SK-N-MC (cell line): ENCODE measurements around the gene POU5F1.

ENCODE experiments used
- DNase-seq: peaks from one replicate; pipeline ENCODE4 v3.0.0-alpha.2; 2011; ENCODE audit warnings: low read depth, low spot score
- H3K27ac ChIP-seq: fragments of 200-600 bp; sonication (generic); 2 replicates; pipeline ENCODE4 v1.5.1; 2016; ENCODE audit warnings: mixed run types
- H3K36me3 ChIP-seq: fragments of 200-600 bp; sonication (generic); 2 replicates; pipeline ENCODE4 v1.6.1; 2017; ENCODE audit warnings: antibody characterized with exemption, low read length, mixed read lengths; ENCODE audit not compliant: insufficient read depth
- H3K4me3 ChIP-seq: fragments of 200-600 bp; sonication (generic); 2 replicates; pipeline ENCODE4 v1.5.1; 2016
- H3K9ac ChIP-seq: fragments of 200-600 bp; sonication (generic); 2 replicates; pipeline ENCODE4 v1.8.0; 2017; ENCODE audit warnings: mixed run types, mixed read lengths; ENCODE audit not compliant: insufficient read length
- H3K9me3 ChIP-seq: fragments of 200-600 bp; sonication (generic); 2 replicates; pipeline ENCODE4 v1.6.1; 2017; ENCODE audit warnings: low read depth, mild to moderate bottlenecking, antibody characterized with exemption, low read length, moderate library complexity, mixed read lengths
- EZH2 ChIP-seq: fragments of 200-600 bp; sonication (generic); IDR thresholded peaks from one replicate; pipeline ENCODE4 v1.6.1; 2017; ENCODE audit warnings: antibody characterized with exemption
- FOXP2 ChIP-seq: optimal IDR thresholded peaks from 2 replicates; pipeline ENCODE3; 2011; ENCODE audit warnings: mild to moderate bottlenecking, moderate library complexity; ENCODE audit not compliant: insufficient read depth; ENCODE audit errors: extremely low read length, control extremely low read depth
- POLR2AphosphoS5 ChIP-seq: IDR thresholded peaks from 2 replicates; pipeline ENCODE4 v1.6.1; 2012; ENCODE audit warnings: mild to moderate bottlenecking, low read depth, low read length, borderline replicate concordance

The POU5F1 gene

DNA sequence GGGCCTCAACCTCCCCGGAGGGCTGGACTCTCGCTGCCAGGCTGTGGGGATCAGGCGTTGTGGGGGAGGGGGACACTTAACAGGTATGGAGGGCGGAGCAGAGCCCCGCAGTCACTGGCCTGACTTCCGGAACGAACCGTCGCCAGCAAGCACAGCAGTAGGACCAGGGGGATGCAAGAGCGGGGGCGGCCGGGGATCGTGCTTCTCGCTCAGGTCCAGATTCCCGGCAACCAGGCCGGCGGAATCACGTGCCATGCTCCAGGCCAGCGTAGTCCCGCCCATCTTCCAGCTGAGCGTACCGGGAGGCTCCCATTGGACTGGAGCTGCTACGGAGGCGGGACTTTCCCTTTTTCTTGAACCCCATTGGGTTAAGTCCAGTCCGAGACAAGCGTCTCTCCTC, 10.0 kb upstream of the POU5F1 start:
- H3K4me3 ChIP-seq: no peak overlapping the region
- no peaks in the 10 kb centered on the region for H3K36me3 ChIP-seq
- no peaks in the 10 kb centered on the region for H3K9me3 ChIP-seq
- H3K27ac ChIP-seq: no peak overlapping the region
- TF ChIP-seq EZH2 (no peak), FOXP2 (no peak), POLR2AphosphoS5 (no peak)
- no peak overlapping the region for H3K9ac ChIP-seq
- DNase-seq: no peak

DNA sequence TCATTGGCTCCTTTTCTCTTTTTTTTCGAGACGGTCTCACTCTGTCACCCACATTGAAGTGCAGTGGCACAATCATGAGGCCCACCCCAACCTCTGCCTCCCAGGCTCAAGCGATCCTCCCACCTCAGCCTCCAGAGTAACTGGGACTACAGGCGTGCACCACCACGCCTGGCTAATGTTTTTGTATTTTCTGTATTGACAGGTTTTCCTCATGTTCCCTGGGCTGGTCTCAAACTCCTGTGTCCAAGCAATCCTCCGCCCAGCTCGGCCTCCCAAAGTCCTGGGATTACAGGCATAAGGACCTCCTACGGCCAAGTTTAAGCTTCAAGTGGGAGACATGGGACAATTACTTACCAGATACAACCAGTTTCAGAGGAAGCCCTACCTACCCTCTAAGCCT, 9.4 kb upstream of the POU5F1 start:
- Histone ChIP-seq H3K9ac (no peak overlapping the region), H3K9me3 (no peaks in the 10 kb centered on the region), H3K4me3 (no peak overlapping the region), H3K27ac (no peak overlapping the region), H3K36me3 (no peaks in the 10 kb centered on the region)
- TF ChIP-seq EZH2 (no peak), POLR2AphosphoS5 (no peak), FOXP2 (no peak)
- no peak for DNase-seq

DNA sequence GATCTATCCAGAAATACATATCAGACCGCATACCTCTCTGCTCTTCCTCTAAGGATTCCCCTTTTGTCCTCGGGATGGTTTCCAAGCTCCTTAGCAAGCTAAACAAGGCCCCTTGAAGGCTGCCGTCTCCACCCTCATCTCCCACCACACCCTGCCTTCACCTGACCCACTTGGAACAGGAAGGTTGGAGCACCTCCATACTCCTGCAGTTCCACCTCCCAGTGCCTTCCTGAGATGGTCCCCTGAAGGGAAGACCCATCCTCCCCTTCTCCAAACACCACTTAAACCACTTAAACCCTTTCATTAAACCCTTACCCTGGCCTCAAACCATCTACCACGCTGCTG, 8.5 kb upstream of the POU5F1 start:
- TF ChIP-seq POLR2AphosphoS5: no peak
- no peak for TF ChIP-seq EZH2
- TF ChIP-seq FOXP2: no peak
- Histone ChIP-seq H3K9ac (no peak overlapping the region), H3K4me3 (no peak overlapping the region), H3K36me3 (no peaks in the 10 kb centered on the region), H3K27ac (no peak overlapping the region), H3K9me3 (no peaks in the 10 kb centered on the region)
- DNase-seq: no peak

DNA sequence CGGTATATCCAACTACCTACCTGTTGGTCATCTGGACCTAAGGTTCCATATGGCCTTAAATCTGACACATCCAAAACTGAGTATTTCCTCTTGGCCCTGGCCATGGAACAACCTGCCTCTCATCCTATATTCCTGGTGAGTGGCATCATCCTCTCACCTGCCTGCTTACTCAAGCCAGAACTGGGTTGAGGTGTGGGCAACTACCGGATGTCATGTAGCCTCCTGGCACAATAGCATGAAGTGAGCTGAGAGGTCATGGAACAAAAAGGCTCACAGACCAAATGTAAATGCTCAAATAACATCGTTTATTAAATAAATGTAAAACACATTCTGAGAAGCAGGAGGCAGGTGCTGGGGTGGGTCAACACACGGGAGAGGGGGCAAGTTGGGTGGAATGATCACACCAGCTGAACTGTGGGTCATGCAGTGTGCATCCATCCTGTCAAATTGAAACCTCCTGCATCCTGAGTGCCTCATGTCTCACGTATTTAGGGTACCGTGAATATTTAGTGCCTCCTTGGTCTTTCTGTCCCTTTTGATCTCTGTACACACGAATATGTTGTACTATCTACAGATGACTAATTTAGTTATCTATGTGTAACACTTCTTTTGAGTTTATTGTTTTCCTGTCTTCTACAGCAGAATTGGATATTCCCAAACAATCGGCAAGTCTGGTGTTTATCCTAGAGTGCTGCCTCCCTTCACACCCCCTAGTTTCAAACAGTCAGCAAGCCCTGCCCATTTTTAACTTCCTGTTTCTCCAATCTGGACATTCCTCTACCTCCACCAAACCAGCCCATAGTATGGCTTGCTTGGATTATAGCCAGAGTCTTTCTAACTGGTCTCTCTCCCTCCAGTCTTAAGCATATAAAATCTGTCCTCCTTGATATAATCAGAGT, 7.9 kb upstream of the POU5F1 start:
- DNase-seq: no peak
- Histone ChIP-seq H3K27ac (no peak overlapping the region), H3K4me3 (no peak overlapping the region), H3K9me3 (no peaks in the 10 kb centered on the region), H3K9ac (no peak overlapping the region), H3K36me3 (no peaks in the 10 kb centered on the region)
- TF ChIP-seq POLR2AphosphoS5 (no peak), EZH2 (no peak), FOXP2 (no peak)

DNA sequence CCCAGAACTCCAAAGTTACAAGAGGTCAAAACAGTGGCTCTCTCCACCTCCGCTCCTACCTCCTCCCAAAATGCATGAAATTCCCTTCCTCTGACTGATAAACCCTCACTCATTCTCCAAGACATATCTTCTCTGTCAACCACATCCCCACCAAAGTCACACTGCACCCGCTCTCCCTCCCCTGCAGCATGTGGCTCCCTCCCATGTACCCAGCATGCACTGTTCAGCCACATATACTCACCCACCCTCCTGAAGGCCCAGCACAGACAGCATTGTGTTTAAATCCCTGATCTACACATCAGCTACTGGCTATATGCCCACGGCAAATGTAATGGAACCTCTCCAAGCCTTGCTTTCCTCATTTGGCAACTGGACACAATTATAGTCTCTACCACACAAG, 5.5 kb upstream of the POU5F1 start:
- DNase-seq: no peak
- TF ChIP-seq FOXP2 (no peak), EZH2 (no peak), POLR2AphosphoS5 (no peak)
- no peak overlapping the region for H3K4me3 ChIP-seq

DNA sequence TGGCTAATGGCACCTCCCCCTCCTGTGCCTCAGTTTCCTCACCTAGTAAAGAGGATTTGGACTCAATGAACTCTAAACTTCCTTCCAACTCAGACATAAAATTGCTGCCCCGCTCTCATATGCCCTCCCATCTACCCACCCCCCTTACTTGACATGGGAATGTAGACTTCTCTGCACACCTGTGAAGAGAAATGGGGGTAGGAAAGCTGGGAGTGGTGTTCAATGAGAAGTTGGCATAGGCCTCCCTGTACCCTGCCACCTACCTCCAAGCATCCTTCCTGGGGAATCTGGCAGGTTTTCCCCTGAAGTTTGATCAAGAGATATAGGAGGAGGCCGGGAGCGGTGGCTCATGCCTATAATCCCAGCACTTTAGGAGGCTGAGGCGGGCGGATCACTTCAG, 3.9 kb upstream of the POU5F1 start:
- no peaks in the 10 kb centered on the region for H3K9me3 ChIP-seq
- H3K4me3 ChIP-seq: no peak overlapping the region
- H3K27ac ChIP-seq: no peak overlapping the region
- no peaks in the 10 kb centered on the region for H3K36me3 ChIP-seq
- no peak for TF ChIP-seq POLR2AphosphoS5
- H3K9ac ChIP-seq: no peak overlapping the region
- DNase-seq: no peak

More for the DNA sequence above, 5.5 kb upstream of the POU5F1 start:
- Histone ChIP-seq H3K27ac (no peak overlapping the region), H3K36me3 (no peaks in the 10 kb centered on the region), H3K9ac (no peak overlapping the region), H3K9me3 (no peaks in the 10 kb centered on the region)

DNA sequence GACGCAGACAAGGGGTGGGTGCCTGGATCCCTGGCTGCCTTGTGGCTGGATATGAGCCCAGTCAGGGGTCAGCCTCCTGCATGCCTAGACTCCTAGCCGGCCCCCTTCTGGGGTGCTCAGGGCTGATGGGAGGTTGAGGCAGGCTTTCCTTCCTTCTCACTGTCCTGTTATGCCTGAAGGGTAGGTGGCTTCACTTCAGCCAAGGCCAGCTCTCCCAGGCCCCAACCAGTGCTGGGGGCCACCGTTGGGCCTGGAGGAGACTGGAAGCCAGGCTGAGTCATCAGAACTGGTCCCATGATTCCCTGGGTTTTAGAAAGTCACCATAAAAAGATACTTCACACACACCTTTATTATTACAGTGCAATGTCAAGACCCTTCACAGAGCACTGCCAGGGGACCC, 2.9 kb upstream of the POU5F1 start:
- no peak overlapping the region for H3K4me3 ChIP-seq
- H3K36me3 ChIP-seq: no peaks in the 10 kb centered on the region
- no peak for DNase-seq
- no peak overlapping the region for H3K27ac ChIP-seq
- no peaks in the 10 kb centered on the region for H3K9me3 ChIP-seq
- TF ChIP-seq EZH2: no peak
- no peak for TF ChIP-seq POLR2AphosphoS5
- TF ChIP-seq FOXP2: no peak
- H3K9ac ChIP-seq: no peak overlapping the region

DNA sequence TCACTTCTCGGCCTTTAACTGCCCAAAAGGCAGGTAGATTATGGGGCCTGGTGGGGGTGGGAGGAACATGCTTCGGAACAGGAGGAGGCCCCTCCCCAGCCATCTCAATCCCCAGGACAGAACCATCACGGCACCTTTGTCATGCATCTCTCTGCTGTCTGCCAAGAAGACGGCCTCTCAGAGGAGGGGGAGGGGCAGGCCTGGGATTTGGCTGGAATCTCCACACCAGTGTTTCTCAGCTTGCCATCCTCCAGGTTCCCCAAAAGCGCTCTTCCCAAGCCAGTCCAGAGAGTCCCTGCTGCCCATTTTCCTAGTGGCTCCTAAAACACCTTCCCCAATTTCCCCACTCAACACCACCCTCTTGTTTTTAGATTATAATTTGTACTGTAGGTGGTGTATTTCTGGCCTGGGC, 2.5 kb upstream of the POU5F1 start:
- DNase-seq: no peak
- Histone ChIP-seq H3K9me3 (no peaks in the 10 kb centered on the region), H3K27ac (no peak overlapping the region), H3K9ac (no peak overlapping the region), H3K4me3 (no peak overlapping the region), H3K36me3 (no peaks in the 10 kb centered on the region)
- TF ChIP-seq POLR2AphosphoS5 (no peak), FOXP2 (no peak), EZH2 (no peak)
